Measurements from ENCODE around the gene MAB21L1. TPM values are rescaled to one million over a fixed set of nuclear protein-coding genes. Genes with fewer than 3 reads are reported as not detected.

MAB21L1 gene
- total RNA-seq, 1 experiment from 2014 or later: not detected

DNA sequence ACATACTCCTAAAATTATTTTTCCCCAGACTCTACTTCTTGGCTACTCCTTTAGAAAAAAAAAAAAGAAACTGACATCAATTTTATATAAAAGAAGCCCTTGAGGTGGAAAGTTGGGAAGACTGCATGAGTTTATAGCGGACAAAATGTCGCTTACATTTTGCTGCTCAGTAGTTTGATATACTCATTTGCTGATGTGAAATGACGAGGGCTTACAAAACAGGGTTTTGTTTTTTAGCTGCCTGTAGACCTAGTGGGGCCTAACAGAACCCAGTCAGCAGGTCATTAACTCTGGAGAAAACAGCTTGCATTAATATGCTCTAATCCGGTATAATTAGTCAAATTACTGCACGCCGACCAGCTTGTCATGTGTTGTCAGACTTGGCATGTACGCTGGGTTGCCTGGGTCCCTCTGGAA, 37.6 kb upstream of the MAB21L1 start:
- no peak for ATAC-seq
- BruUV-seq (replicated peaks): no TSS peak
- ChIA-PET POLR2A (no interaction called here), CTCF (interaction anchor here (0.7 kb wide), 1 partner anchor 166 kb away, joined by 3 read pairs; no protein-coding TSS in a partner anchor)
- no peak overlapping the region for H3K27ac ChIP-seq (ENCODE audit: low read length)
- in situ Hi-C loops (cut with HindIII; ENCODE audit: low pct_unique_long_range_greater_than_20kb, low sequenced_read_pairs) (no loop called here), intact Hi-C loops (cut with micrococcal nuclease; ENCODE audit: unreplicated experiment) (no loop called here)
- H3K4me3 ChIP-seq (ENCODE audit: low read depth in 2 of 2, low read length in 2 of 2): no peak overlapping the region
- H3K27me3 ChIP-seq (ENCODE audit: control insufficient read depth, insufficient read depth, low read length): no peaks in the 10 kb centered on the region
- TF ChIP-seq, protein P1, sequence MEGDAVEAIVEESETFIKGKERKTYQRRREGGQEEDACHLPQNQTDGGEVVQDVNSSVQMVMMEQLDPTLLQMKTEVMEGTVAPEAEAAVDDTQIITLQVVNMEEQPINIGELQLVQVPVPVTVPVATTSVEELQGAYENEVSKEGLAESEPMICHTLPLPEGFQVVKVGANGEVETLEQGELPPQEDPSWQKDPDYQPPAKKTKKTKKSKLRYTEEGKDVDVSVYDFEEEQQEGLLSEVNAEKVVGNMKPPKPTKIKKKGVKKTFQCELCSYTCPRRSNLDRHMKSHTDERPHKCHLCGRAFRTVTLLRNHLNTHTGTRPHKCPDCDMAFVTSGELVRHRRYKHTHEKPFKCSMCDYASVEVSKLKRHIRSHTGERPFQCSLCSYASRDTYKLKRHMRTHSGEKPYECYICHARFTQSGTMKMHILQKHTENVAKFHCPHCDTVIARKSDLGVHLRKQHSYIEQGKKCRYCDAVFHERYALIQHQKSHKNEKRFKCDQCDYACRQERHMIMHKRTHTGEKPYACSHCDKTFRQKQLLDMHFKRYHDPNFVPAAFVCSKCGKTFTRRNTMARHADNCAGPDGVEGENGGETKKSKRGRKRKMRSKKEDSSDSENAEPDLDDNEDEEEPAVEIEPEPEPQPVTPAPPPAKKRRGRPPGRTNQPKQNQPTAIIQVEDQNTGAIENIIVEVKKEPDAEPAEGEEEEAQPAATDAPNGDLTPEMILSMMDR (IDR thresholded peaks at IDR 0.05): no peak
- TF ChIP-seq SIN3A (IDR thresholded peaks at IDR 0.05; ENCODE audit: borderline replicate concordance, insufficient read depth, low read depth, low read length): no peak
- TF ChIP-seq, protein P2, sequence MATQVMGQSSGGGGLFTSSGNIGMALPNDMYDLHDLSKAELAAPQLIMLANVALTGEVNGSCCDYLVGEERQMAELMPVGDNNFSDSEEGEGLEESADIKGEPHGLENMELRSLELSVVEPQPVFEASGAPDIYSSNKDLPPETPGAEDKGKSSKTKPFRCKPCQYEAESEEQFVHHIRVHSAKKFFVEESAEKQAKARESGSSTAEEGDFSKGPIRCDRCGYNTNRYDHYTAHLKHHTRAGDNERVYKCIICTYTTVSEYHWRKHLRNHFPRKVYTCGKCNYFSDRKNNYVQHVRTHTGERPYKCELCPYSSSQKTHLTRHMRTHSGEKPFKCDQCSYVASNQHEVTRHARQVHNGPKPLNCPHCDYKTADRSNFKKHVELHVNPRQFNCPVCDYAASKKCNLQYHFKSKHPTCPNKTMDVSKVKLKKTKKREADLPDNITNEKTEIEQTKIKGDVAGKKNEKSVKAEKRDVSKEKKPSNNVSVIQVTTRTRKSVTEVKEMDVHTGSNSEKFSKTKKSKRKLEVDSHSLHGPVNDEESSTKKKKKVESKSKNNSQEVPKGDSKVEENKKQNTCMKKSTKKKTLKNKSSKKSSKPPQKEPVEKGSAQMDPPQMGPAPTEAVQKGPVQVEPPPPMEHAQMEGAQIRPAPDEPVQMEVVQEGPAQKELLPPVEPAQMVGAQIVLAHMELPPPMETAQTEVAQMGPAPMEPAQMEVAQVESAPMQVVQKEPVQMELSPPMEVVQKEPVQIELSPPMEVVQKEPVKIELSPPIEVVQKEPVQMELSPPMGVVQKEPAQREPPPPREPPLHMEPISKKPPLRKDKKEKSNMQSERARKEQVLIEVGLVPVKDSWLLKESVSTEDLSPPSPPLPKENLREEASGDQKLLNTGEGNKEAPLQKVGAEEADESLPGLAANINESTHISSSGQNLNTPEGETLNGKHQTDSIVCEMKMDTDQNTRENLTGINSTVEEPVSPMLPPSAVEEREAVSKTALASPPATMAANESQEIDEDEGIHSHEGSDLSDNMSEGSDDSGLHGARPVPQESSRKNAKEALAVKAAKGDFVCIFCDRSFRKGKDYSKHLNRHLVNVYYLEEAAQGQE (IDR thresholded peaks at IDR 0.05; ENCODE audit: insufficient read depth in 1 of 2, low read depth in 2 of 2, low read length in 1 of 2): no peak
- TF ChIP-seq POLR2AphosphoS5 (IDR thresholded peaks at IDR 0.05; ENCODE audit: low read depth, low read length): no peak
- TF ChIP-seq TCF7L2 (IDR thresholded peaks at IDR 0.05; ENCODE audit: low read depth, low read length): no peak
- DNase-seq (ENCODE audit: low read depth, low spot score): no peak
- no peaks in the 10 kb centered on the region for H3K4me1 ChIP-seq (ENCODE audit: control insufficient read depth, insufficient read depth, low read length)
- no peaks in the 10 kb centered on the region for H3K36me3 ChIP-seq (ENCODE audit: control insufficient read depth, insufficient read depth, low read length)
- H3K9me3 ChIP-seq (ENCODE audit: control insufficient read depth, insufficient read depth, low read depth, low read length): no peaks in the 10 kb centered on the region

DNA sequence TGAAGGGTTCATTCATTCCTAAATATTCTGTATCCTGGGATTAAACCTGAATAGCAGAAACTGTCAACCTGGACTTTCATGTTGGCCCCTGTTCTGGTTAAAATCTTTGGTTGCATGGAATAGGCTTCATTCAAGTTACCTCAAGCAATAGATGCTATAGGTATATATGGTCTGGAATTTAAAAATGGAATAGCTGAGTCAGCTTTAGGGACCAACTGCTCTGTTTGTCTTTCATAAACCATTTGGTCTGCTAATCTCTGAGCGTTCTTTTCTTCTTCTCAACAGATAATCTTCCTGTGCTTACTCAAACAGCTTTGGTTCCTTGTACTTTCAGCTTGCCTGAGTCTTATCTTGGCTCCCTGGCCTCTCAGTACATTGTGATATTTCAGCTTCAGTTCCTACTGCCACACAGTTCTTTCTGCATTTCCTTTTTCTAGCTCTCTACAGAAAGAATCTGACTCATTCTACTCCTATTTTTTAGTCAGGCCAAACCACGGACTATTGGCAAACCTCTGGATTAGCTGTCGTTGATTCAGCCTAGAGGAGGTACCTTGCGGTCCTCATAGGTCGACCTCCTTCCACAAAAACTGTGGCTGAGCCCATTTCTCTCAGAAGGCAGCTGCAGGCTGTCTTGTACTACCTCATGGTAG, 35.9 kb upstream of the MAB21L1 start:
- no peak for DNase-seq (ENCODE audit: low read depth, low spot score)
- in situ Hi-C loops (cut with HindIII; ENCODE audit: low pct_unique_long_range_greater_than_20kb, low sequenced_read_pairs): no loop called here
- Histone ChIP-seq H3K4me3 (ENCODE audit: low read depth in 2 of 2, low read length in 2 of 2) (no peak overlapping the region), H3K36me3 (ENCODE audit: control insufficient read depth, insufficient read depth, low read length) (no peaks in the 10 kb centered on the region), H3K4me1 (ENCODE audit: control insufficient read depth, insufficient read depth, low read length) (no peaks in the 10 kb centered on the region), H3K9me3 (ENCODE audit: control insufficient read depth, insufficient read depth, low read depth, low read length) (no peaks in the 10 kb centered on the region), H3K27ac (ENCODE audit: low read length) (no peak overlapping the region), H3K27me3 (ENCODE audit: control insufficient read depth, insufficient read depth, low read length) (no peaks in the 10 kb centered on the region)
- intact Hi-C loops (cut with micrococcal nuclease; ENCODE audit: unreplicated experiment): no loop called here
- no TSS peak for BruUV-seq (replicated peaks)
- TF ChIP-seq, protein P1 (IDR thresholded peaks at IDR 0.05): no peak
- TF ChIP-seq, protein P2 (IDR thresholded peaks at IDR 0.05; ENCODE audit: insufficient read depth in 1 of 2, low read depth in 2 of 2, low read length in 1 of 2): no peak
- TF ChIP-seq TCF7L2 (IDR thresholded peaks at IDR 0.05; ENCODE audit: low read depth, low read length) (no peak), SIN3A (IDR thresholded peaks at IDR 0.05; ENCODE audit: borderline replicate concordance, insufficient read depth, low read depth, low read length) (no peak), POLR2AphosphoS5 (IDR thresholded peaks at IDR 0.05; ENCODE audit: low read depth, low read length) (no peak)
- POLR2A ChIA-PET: no interaction called here
- CTCF ChIA-PET: no interaction called here
- ATAC-seq: no peak

Data from Panc1 (cell line).